Limb (tissue), 2 donors: ENCODE results near the gene DCLK2.
A peak's percentile ranks its signal among the peaks of the same experiment; 100 is the strongest.
"Not testable (repeated sequence)": the region's sequence is repeated elsewhere in the genome, so short reads cannot be mapped to it uniquely, and the experiment has no call there.

Source experiments
- DNase-seq, 2 donors: peaks; one replicate each; pipeline ENCODE4 v3.0.0-alpha.2; 2016; ENCODE audit errors: extremely low spot score in 2 of 2

Gene DCLK2

GRCh38 chr4:150149381-150149780 lies 71.1 kb downstream of the DCLK2 start:
- DNase-seq, result no peak

- no peak for DNase-seq
These were observed 72.4 kb downstream of the DCLK2 start for GRCh38 chr4:150150629-150151062.

GRCh38 chr4:150152766-150153165 lies 74.5 kb downstream of the DCLK2 start:
- DNase-seq, result no peak

- no peak for DNase-seq
These were observed 77.1 kb downstream of the DCLK2 start for GRCh38 chr4:150155391-150155790.

GRCh38 chr4:150156543-150156942 lies 78.3 kb downstream of the DCLK2 start:
- DNase-seq, result no peak

GRCh38 chr4:150158041-150158440 lies 79.8 kb downstream of the DCLK2 start:
- DNase-seq, result no peak

- no peak for DNase-seq
These were observed 82.2 kb downstream of the DCLK2 start for GRCh38 chr4:150160473-150160872.

GRCh38 chr4:150161109-150161508 lies 82.9 kb downstream of the DCLK2 start:
- no peak for DNase-seq

GRCh38 chr4:150162020-150162419 lies 83.8 kb downstream of the DCLK2 start:
- not testable (repeated sequence) for DNase-seq

- DNase-seq, result no peak
These were observed 85.8 kb downstream of the DCLK2 start for GRCh38 chr4:150164055-150164454.

- DNase-seq, result no peak
These were observed 86.8 kb downstream of the DCLK2 start for GRCh38 chr4:150164956-150165629.

GRCh38 chr4:150167054-150167453 lies 88.8 kb downstream of the DCLK2 start:
- no peak for DNase-seq

- DNase-seq, result no peak
These were observed 95.2 kb downstream of the DCLK2 start for GRCh38 chr4:150173432-150173861.

GRCh38 chr4:150173982-150174398 lies 95.7 kb downstream of the DCLK2 start:
- DNase-seq, result peak in 1 of 2 donors; percentile 39

- peak; percentile 46 to 75 for DNase-seq
These were observed 98.3 kb downstream of the DCLK2 start for GRCh38 chr4:150176547-150176946.

- DNase-seq, result no peak
These were observed 99.9 kb downstream of the DCLK2 start for GRCh38 chr4:150178161-150178560.

- DNase-seq, result peak; percentile 43 to 52
These were observed 103.3 kb downstream of the DCLK2 start for GRCh38 chr4:150181536-150181935.

GRCh38 chr4:150182794-150183193 lies 104.5 kb downstream of the DCLK2 start:
- no peak for DNase-seq

GRCh38 chr4:150185033-150185432 lies 106.8 kb downstream of the DCLK2 start:
- DNase-seq, result not testable (repeated sequence)

GRCh38 chr4:150192986-150193385 lies 114.7 kb downstream of the DCLK2 start:
- DNase-seq, result no peak

- DNase-seq, result not testable (repeated sequence)
These were observed 119.0 kb downstream of the DCLK2 start for GRCh38 chr4:150197256-150197655.

GRCh38 chr4:150199056-150199455 lies 120.8 kb downstream of the DCLK2 start:
- DNase-seq, result no peak

GRCh38 chr4:150205016-150205415 lies 126.8 kb downstream of the DCLK2 start:
- DNase-seq, result no peak

- no peak for DNase-seq
These were observed 128.0 kb downstream of the DCLK2 start for GRCh38 chr4:150206265-150206664.
